Activated CD4-positive, alpha-beta T cell treated with anti-CD3 and anti-CD28 coated beads for 36 hours (primary cell): ENCODE data around the gene CSNK2A1. TPM values are rescaled to one million over a fixed set of nuclear protein-coding genes. Genes with fewer than 3 reads are reported as not detected.
A peak's percentile ranks its signal among the peaks of the same experiment; 100 is the strongest.
"Not testable (repeated sequence)": the region's sequence is repeated elsewhere in the genome, so short reads cannot be mapped to it uniquely, and the experiment has no call there.

Source experiments
- ATAC-seq: fragments of 200-7000 bp; cut with Tn5 transposase; one replicate; pipeline ENCODE4 v1.10.0; 2021; ENCODE audit warnings: mild to moderate bottlenecking, moderate library complexity
- CTCF ChIA-PET: fragments of 350-600 bp; sonication (Branson Sonifier 250); formaldehyde crosslinking; loops from one replicate; lab custom pipeline; 2021; ENCODE audit warnings: antibody characterized with exemption; lab: Charles Lee
- POLR2A ChIA-PET: fragments of 350-600 bp; sonication (Branson Sonifier 250); formaldehyde crosslinking; loops from one replicate; lab custom pipeline; 2021; ENCODE audit warnings: antibody characterized with exemption, inconsistent platforms; lab: Charles Lee
- DNase-seq: peaks from one replicate; pipeline ENCODE4 v3.0.0-alpha.2; 2020
- H3K27ac Mint-ChIP-seq: one replicate; pipeline ENCODE4 v1.8.0; 2021; ENCODE audit warnings: mixed read lengths
- H3K27me3 Mint-ChIP-seq: one replicate; pipeline ENCODE4 v1.8.0; 2021; ENCODE audit warnings: mixed read lengths
- H3K36me3 Mint-ChIP-seq: one replicate; pipeline ENCODE4 v1.8.0; 2021; ENCODE audit warnings: low read depth, mixed read lengths
- H3K4me1 Mint-ChIP-seq: one replicate; pipeline ENCODE4 v1.8.0; 2021; ENCODE audit warnings: mixed read lengths
- H3K4me3 Mint-ChIP-seq: one replicate; pipeline ENCODE4 v1.8.0; 2021; ENCODE audit warnings: mild to moderate bottlenecking, moderate library complexity, mixed read lengths
- H3K9me3 Mint-ChIP-seq: one replicate; pipeline ENCODE4 v1.8.0; 2021; ENCODE audit warnings: low read depth, mixed read lengths
- intact Hi-C, 2 experiments: fragments of 100-400 bp; cut with DNase I in 1 of 2; cut with micrococcal nuclease in 1 of 2; formaldehyde crosslinking; loops; one replicate each; pipeline versions ENCODE4 v1.14.2 to v1.15.1; 2022 to 2024; cut with DNase I, micrococcal nuclease
- total RNA-seq, 2 experiments: library from RNA; stranded (reverse); gene quantifications; one replicate each; pipeline ENCODE4 v1.2.3, GENCODE V29; 2021

Gene CSNK2A1
- total RNA-seq, 2 experiments from 2014 or later = 179 to 254 TPM

- H3K27me3 Mint-ChIP-seq, ATAC-seq, H3K9me3 Mint-ChIP-seq, CTCF ChIA-PET, H3K36me3 Mint-ChIP-seq, POLR2A ChIA-PET, DNase-seq, H3K27ac Mint-ChIP-seq, intact Hi-C loops, H3K4me3 Mint-ChIP-seq: not testable (repeated sequence)
- H3K4me1 Mint-ChIP-seq = peaks cover 22% of the 10 kb centered on the region
These were observed 91.6 kb downstream of the CSNK2A1 start for GRCh38 chr20:452021-452420.

- H3K27ac Mint-ChIP-seq = no peak overlapping the region
- POLR2A ChIA-PET = no interaction called here
- ATAC-seq (no peak), DNase-seq (no peak)
- peaks cover 43% of the 10 kb centered on the region for H3K36me3 Mint-ChIP-seq
- no peak overlapping the region for H3K4me3 Mint-ChIP-seq
- CTCF ChIA-PET = interaction anchor here (1.0 kb wide), 2 partner anchors 14 to 46 kb away, joined by 3 read pairs; no protein-coding TSS in a partner anchor
- no peaks in the 10 kb centered on the region for H3K9me3 Mint-ChIP-seq
- intact Hi-C loops = no loop called here
- no peaks in the 10 kb centered on the region for H3K27me3 Mint-ChIP-seq
- peaks cover 12% of the 10 kb centered on the region for H3K4me1 Mint-ChIP-seq
These were observed 97.9 kb downstream of the CSNK2A1 start for GRCh38 chr20:445514-446336.

- DNase-seq (no peak), ATAC-seq (no peak)
- POLR2A ChIA-PET = no interaction called here
- CTCF ChIA-PET = interaction anchor here (1.0 kb wide), 2 partner anchors 15 to 45 kb away, joined by 3 read pairs; no protein-coding TSS in a partner anchor
- intact Hi-C loops = no loop called here
- H3K36me3 Mint-ChIP-seq = peaks cover 50% of the 10 kb centered on the region
- no peaks in the 10 kb centered on the region for H3K9me3 Mint-ChIP-seq
- peaks cover 14% of the 10 kb centered on the region for H3K4me1 Mint-ChIP-seq
- no peak overlapping the region for H3K27ac Mint-ChIP-seq
- no peak overlapping the region for H3K4me3 Mint-ChIP-seq
- H3K27me3 Mint-ChIP-seq = no peaks in the 10 kb centered on the region
These were observed 98.6 kb downstream of the CSNK2A1 start for GRCh38 chr20:444862-445426.

- H3K27ac Mint-ChIP-seq = no peak overlapping the region
- H3K36me3 Mint-ChIP-seq = peaks cover 58% of the 10 kb centered on the region
- ChIA-PET POLR2A (no interaction called here), CTCF (interaction anchor here (0.7 kb wide), 1 partner anchor 34 kb away, joined by 3 read pairs; no protein-coding TSS in a partner anchor)
- no peak for ATAC-seq
- intact Hi-C loops = no loop called here
- no peak overlapping the region for H3K4me3 Mint-ChIP-seq
- no peaks in the 10 kb centered on the region for H3K9me3 Mint-ChIP-seq
- peaks cover 18% of the 10 kb centered on the region for H3K4me1 Mint-ChIP-seq
- H3K27me3 Mint-ChIP-seq = no peaks in the 10 kb centered on the region
- DNase-seq = no peak
These were observed 99.5 kb downstream of the CSNK2A1 start for GRCh38 chr20:444117-444516.

GRCh38 chr20:443223-443775 lies 100.3 kb downstream of the CSNK2A1 start:
- Mint-ChIP-seq H3K9me3 (no peaks in the 10 kb centered on the region), H3K27ac (no peak overlapping the region), H3K36me3 (peaks cover 64% of the 10 kb centered on the region), H3K4me3 (no peak overlapping the region), H3K27me3 (no peaks in the 10 kb centered on the region), H3K4me1 (peaks cover 26% of the 10 kb centered on the region)
- POLR2A ChIA-PET = no interaction called here
- intact Hi-C loops = no loop called here
- CTCF ChIA-PET = interaction anchor here (0.7 to 0.8 kb wide), 2 partner anchors 33 to 89 kb away, joined by 3 read pairs; no protein-coding TSS in a partner anchor
- DNase-seq = no peak
- no peak for ATAC-seq

- DNase-seq = no peak
- no peak for ATAC-seq
- peak overlapping the region; percentile 21 for H3K27ac Mint-ChIP-seq
- H3K9me3 Mint-ChIP-seq = no peaks in the 10 kb centered on the region
- H3K27me3 Mint-ChIP-seq = no peaks in the 10 kb centered on the region
- ChIA-PET CTCF (interaction anchor here (0.8 kb wide), 1 partner anchor 15 kb away, joined by 3 read pairs; no protein-coding TSS in a partner anchor), POLR2A (no interaction called here)
- intact Hi-C loops = no loop called here
- H3K36me3 Mint-ChIP-seq = peaks cover 74% of the 10 kb centered on the region
- no peak overlapping the region for H3K4me3 Mint-ChIP-seq
- H3K4me1 Mint-ChIP-seq = peaks cover 42% of the 10 kb centered on the region
These were observed 103.0 kb downstream of the CSNK2A1 start for GRCh38 chr20:440636-441035.

- Mint-ChIP-seq H3K4me3 (no peak overlapping the region), H3K4me1 (peaks cover 45% of the 10 kb centered on the region), H3K27me3 (no peaks in the 10 kb centered on the region), H3K9me3 (no peaks in the 10 kb centered on the region), H3K27ac (peak overlapping the region; percentile 88), H3K36me3 (peaks cover 74% of the 10 kb centered on the region)
- DNase-seq (no peak), ATAC-seq (no peak)
- intact Hi-C loops = no loop called here
- ChIA-PET CTCF (interaction anchor here (0.8 kb wide), 1 partner anchor 15 kb away, joined by 3 read pairs; no protein-coding TSS in a partner anchor), POLR2A (no interaction called here)
These were observed 103.4 kb downstream of the CSNK2A1 start for GRCh38 chr20:440148-440547.

- ATAC-seq = peak; percentile 78
- DNase-seq = peak; percentile 71
- no peaks in the 10 kb centered on the region for H3K27me3 Mint-ChIP-seq
- POLR2A ChIA-PET = interaction anchor here (1.1 kb wide), 1 partner anchor 31 kb away, joined by 3 read pairs; no protein-coding TSS in a partner anchor
- intact Hi-C loops = loop anchor here (1.0 to 5.0 kb wide), 3 partner anchors 23 to 56 kb away; partner anchors contain the start of gene TBC1D20 (in 2 of the 2)
- no peaks in the 10 kb centered on the region for H3K9me3 Mint-ChIP-seq
- H3K4me1 Mint-ChIP-seq = peaks cover 58% of the 10 kb centered on the region
- H3K36me3 Mint-ChIP-seq = peaks cover 74% of the 10 kb centered on the region
- CTCF ChIA-PET = interaction anchor here (0.6 to 1.2 kb wide), 6 partner anchors 13 to 330 kb away, joined by 3 to 4 read pairs (median 3); partner anchors contain the start of gene TBC1D20
- H3K27ac Mint-ChIP-seq = peak overlapping the region; percentile 88
- H3K4me3 Mint-ChIP-seq = peak overlapping the region; percentile 60
These were observed 104.8 kb downstream of the CSNK2A1 start for GRCh38 chr20:438571-439469.

GRCh38 chr20:437787-438486 lies 105.7 kb downstream of the CSNK2A1 start:
- ATAC-seq = no peak
- Mint-ChIP-seq H3K9me3 (no peaks in the 10 kb centered on the region), H3K4me3 (peak overlapping the region; percentile 60), H3K27ac (peak overlapping the region; percentile 88), H3K27me3 (no peaks in the 10 kb centered on the region), H3K4me1 (peaks cover 67% of the 10 kb centered on the region), H3K36me3 (peaks cover 77% of the 10 kb centered on the region)
- intact Hi-C loops = loop anchor here (1.0 to 5.0 kb wide), 3 partner anchors 24 to 55 kb away; partner anchors contain the start of gene TBC1D20 (in 2 of the 2)
- CTCF ChIA-PET = interaction anchor here (0.6 to 1.2 kb wide), 7 partner anchors 12 to 331 kb away, joined by 3 to 4 read pairs (median 3); partner anchors contain the start of gene TBC1D20
- no peak for DNase-seq
- POLR2A ChIA-PET = interaction anchor here (1.1 kb wide), 1 partner anchor 30 kb away, joined by 3 read pairs; no protein-coding TSS in a partner anchor

- peaks cover 81% of the 10 kb centered on the region for H3K4me1 Mint-ChIP-seq
- peaks cover 76% of the 10 kb centered on the region for H3K36me3 Mint-ChIP-seq
- intact Hi-C loops = loop anchor here in 1 of 2 experiments (5.0 kb wide), 1 partner anchor 41 kb away; no protein-coding TSS in a partner anchor
- no peaks in the 10 kb centered on the region for H3K27me3 Mint-ChIP-seq
- H3K27ac Mint-ChIP-seq = no peak overlapping the region
- DNase-seq (no peak), ATAC-seq (no peak)
- ChIA-PET POLR2A (no interaction called here), CTCF (no interaction called here)
- no peak overlapping the region for H3K4me3 Mint-ChIP-seq
- H3K9me3 Mint-ChIP-seq = no peaks in the 10 kb centered on the region
These were observed 107.1 kb downstream of the CSNK2A1 start for GRCh38 chr20:436476-436875.
